Peyer's patch (tissue), 4 donors: ENCODE data around the gene IPP. TPM values are rescaled to one million over a fixed set of nuclear protein-coding genes. Genes with fewer than 3 reads are reported as not detected.
"Not testable (repeated sequence)": the region's sequence is repeated elsewhere in the genome, so short reads cannot be mapped to it uniquely, and the experiment has no call there.

Source experiments
- DNase-seq, 3 donors: peaks; one replicate each; pipeline ENCODE4 v3.0.0-alpha.2; 2017 to 2019
- H3K27ac ChIP-seq, 4 donors: fragments of 200-600 bp; sonication (generic); one replicate each; pipeline ENCODE4 v1.5.1; 2016 to 2019
- H3K27me3 ChIP-seq, 2 donors: fragments of 200-600 bp; sonication (generic); one replicate each; pipeline ENCODE4 v1.5.1; 2019
- H3K36me3 ChIP-seq, 3 donors: fragments of 200-600 bp; sonication (generic); one replicate each; pipeline ENCODE4 v1.5.1; 2016 to 2019
- H3K4me1 ChIP-seq, 4 donors: fragments of 200-600 bp; sonication (generic); one replicate each; pipeline ENCODE4 v1.5.1; 2016 to 2019
- H3K4me3 ChIP-seq, 4 donors: fragments of 200-600 bp; sonication (generic); 1 replicate in 3 of 4; 2 replicates in 1 of 4; pipeline ENCODE4 v1.5.1; 2016 to 2019; ENCODE audit warnings: mild to moderate bottlenecking in 1 of 4
- H3K9me3 ChIP-seq, 4 donors: fragments of 200-600 bp; sonication (generic); one replicate each; pipeline ENCODE4 v1.5.1; 2016 to 2019; ENCODE audit warnings: mild to moderate bottlenecking in 1 of 4
- CTCF ChIP-seq, 6 experiments: fragments of 450-650 bp in 4 of 6; fragments of 200-600 bp in 2 of 6; sonication (generic) in 1 of 6; IDR thresholded peaks; one replicate each; pipeline ENCODE4 v1.5.1; 2017 to 2019; ENCODE audit warnings: antibody characterized with exemption in 6 of 6, mild to moderate bottlenecking in 3 of 6, moderate library complexity in 1 of 6
- POLR2A ChIP-seq, 2 donors: fragments of 450-650 bp; IDR thresholded peaks; one replicate each; pipeline ENCODE4 v1.5.1; 2017; ENCODE audit warnings: antibody characterized with exemption in 2 of 2, mild to moderate bottlenecking in 2 of 2, moderate library complexity in 2 of 2
- total RNA-seq, 4 donors: library from RNA; depleted of rRNA; stranded (reverse); fragments of >200 nt; gene quantifications; one replicate each; pipeline ENCODE4 v1.1.0, GENCODE V29; 2016

The IPP gene
- total RNA-seq, 4 donors from 2014 or later: 8.9 to 17.2 (median 12.1) TPM

DNA sequence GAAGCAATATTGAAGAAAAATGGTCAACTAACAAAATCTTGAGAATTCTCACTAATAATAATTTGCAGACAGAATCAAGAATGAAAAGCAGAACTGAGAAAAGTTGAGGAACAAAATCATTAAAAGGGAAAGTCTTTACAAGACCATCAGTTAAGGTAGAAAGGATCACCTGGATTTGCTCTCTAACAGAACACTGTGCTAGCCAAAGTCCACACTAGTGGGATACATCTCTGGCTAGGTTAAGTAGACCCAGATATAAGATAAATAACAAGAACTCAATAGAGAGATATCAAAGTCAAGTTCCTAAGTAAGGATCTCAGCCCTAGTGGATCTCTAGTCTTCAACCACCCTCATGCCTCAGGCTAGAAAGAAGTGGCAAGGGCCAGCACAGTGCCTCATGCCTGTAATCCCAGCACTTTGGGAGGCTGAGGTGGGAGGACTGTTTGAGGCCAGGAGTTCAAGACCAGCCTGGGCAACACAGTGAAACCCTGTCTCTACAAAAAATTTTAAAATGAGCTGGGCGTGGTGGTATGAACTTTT is 19.6 kb downstream of the IPP start:
- Histone ChIP-seq H3K27me3 (no peaks in the 10 kb centered on the region), H3K27ac (no peak overlapping the region)
- TF ChIP-seq CTCF (IDR thresholded peaks at IDR 0.05) (no peak), POLR2A (IDR thresholded peaks at IDR 0.05) (no peak)

GRCh38 chr1:45730075-45730779 is 20.2 kb downstream of the IPP start:
- no peak for DNase-seq
- H3K9me3 ChIP-seq: no peaks in the 10 kb centered on the region
- H3K4me3 ChIP-seq: no peak overlapping the region
- peaks cover 0 to 20% (median 0%) of the 10 kb centered on the region in 3 donors for H3K36me3 ChIP-seq
- TF ChIP-seq CTCF (IDR thresholded peaks at IDR 0.05) (no peak), POLR2A (IDR thresholded peaks at IDR 0.05) (no peak)
- H3K27ac ChIP-seq: no peak overlapping the region
- H3K4me1 ChIP-seq: no peaks in the 10 kb centered on the region
- H3K27me3 ChIP-seq: no peaks in the 10 kb centered on the region

More for the DNA sequence above, 19.6 kb downstream of the IPP start:
- H3K4me3 ChIP-seq: no peak overlapping the region
- DNase-seq: no peak
- H3K4me1 ChIP-seq: no peaks in the 10 kb centered on the region
- peaks cover 0 to 20% (median 0%) of the 10 kb centered on the region in 3 donors for H3K36me3 ChIP-seq
- no peaks in the 10 kb centered on the region for H3K9me3 ChIP-seq

- H3K36me3 ChIP-seq: peaks cover 0 to 20% (median 0%) of the 10 kb centered on the region in 3 donors
- H3K4me3 ChIP-seq, DNase-seq, H3K27me3 ChIP-seq, H3K4me1 ChIP-seq, H3K27ac ChIP-seq, H3K9me3 ChIP-seq: not testable (repeated sequence)
Observed at GRCh38 chr1:45726007-45726406, 24.4 kb downstream of the IPP start.

DNA sequence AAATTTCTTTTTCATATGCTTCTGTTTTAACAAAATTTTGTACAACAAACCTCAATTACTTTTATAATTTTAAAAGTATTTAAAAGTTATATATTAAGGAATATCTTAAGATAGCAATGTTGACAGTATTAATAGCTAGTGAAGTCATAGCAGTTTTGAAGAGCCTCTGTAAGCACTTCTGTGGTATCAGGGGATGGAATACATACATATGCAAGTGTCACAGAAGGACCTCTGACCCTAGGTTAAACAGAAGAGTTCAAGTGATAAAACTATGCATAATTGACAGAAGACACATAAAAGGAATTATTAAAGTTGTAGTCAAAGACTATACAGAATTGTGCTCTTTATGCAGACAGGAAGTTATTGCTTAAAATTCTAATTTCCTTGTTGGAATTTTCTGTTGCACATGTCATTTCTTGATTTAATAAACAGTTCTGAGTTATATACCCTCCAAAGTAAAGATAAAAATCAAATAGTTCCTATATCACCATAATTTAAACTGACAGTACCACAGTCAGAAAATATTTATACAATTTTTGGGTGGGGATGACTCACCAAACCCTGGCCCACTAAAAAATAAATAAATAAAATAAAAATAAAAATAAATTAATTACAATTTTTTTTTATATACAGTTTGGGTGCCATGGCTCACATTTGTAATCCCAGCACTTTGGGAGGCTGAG is 27.1 kb downstream of the IPP start:
- Histone ChIP-seq H3K27me3 (no peaks in the 10 kb centered on the region), H3K36me3 (peaks cover 0 to 29% (median 0%) of the 10 kb centered on the region in 3 donors), H3K9me3 (no peaks in the 10 kb centered on the region), H3K4me3 (no peak overlapping the region), H3K4me1 (no peaks in the 10 kb centered on the region), H3K27ac (no peak overlapping the region)
- TF ChIP-seq CTCF (IDR thresholded peaks at IDR 0.05): no peak
- TF ChIP-seq POLR2A (IDR thresholded peaks at IDR 0.05): no peak
- DNase-seq: no peak

DNA sequence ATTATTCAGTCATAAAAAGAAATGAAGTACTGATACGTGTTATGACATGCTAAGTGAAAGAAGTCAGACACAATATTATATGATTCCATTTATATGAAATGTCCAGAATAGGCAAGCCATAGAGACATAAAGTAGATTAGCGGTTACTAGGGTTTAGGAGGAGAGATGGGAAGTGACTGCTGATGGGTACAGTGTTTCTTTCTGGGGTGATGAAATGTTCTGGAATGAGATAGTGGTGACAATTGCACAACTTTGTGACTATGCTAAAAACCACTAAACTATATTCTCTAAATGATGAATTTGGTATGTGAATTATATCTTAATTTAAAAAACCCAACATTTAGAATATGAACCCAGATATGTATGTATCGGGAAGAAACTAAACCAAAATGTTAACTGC is 27.6 kb downstream of the IPP start:
- Histone ChIP-seq H3K9me3 (no peaks in the 10 kb centered on the region), H3K36me3 (peaks cover 0 to 29% (median 0%) of the 10 kb centered on the region in 3 donors), H3K27ac (no peak overlapping the region), H3K27me3 (no peaks in the 10 kb centered on the region), H3K4me3 (no peak overlapping the region), H3K4me1 (no peaks in the 10 kb centered on the region)
- no peak for DNase-seq
- no peak for TF ChIP-seq POLR2A (IDR thresholded peaks at IDR 0.05)
- no peak for TF ChIP-seq CTCF (IDR thresholded peaks at IDR 0.05)

DNA sequence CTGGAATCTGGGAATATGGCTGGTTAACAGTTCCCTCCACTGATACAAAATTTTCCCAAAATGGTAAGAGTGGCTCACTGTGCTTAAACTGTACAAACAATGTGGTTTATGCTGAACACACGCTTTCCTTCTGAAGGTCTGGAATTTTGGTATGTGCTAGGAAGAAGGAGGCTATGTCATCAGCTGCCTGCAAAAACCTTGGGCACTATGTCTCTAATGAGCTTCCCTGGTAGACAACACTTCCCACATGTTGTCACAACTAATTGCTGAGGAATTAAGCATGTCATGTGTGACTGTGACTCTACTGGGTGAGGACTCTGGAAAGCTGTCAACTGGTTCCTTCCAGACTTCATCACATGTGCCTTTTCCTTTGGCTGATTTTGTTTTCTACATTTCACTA is 29.2 kb downstream of the IPP start:
- no peak for TF ChIP-seq POLR2A (IDR thresholded peaks at IDR 0.05)
- TF ChIP-seq CTCF (IDR thresholded peaks at IDR 0.05): no peak
- no peak for DNase-seq
- Histone ChIP-seq H3K27me3 (no peaks in the 10 kb centered on the region), H3K27ac (no peak overlapping the region), H3K4me1 (no peaks in the 10 kb centered on the region), H3K36me3 (peaks cover 0 to 27% (median 0%) of the 10 kb centered on the region in 3 donors), H3K4me3 (no peak overlapping the region), H3K9me3 (no peaks in the 10 kb centered on the region)
